ENCODE data around the gene ATP5ME.
A peak's percentile ranks its signal among the peaks of the same experiment; 100 is the strongest.

The ATP5ME gene

GRCh38 chr4:674172-675035 lies at the start of gene ATP5ME, which contains the start of gene MYL5:
TSS of gene ATP5ME (minus strand) at chr4:674276. CDS start at chr4:674247, 29 bp downstream.
TSS of gene MYL5 (plus strand) at chr4:674542. CDS start at chr4:678027, 3,485 bp downstream.
- H3K4me3 ChIP-seq (ENCODE audit: low read depth, low read length): peak within 1 kb of the TSS; percentile 81

GRCh38 chr4:722851-723360 lies 48.8 kb upstream of the ATP5ME start:
- no peak overlapping the region for H3K4me3 ChIP-seq (ENCODE audit: low read depth, low read length)

GRCh38 chr4:722169-722725 lies 48.2 kb upstream of the ATP5ME start:
- no peak overlapping the region for H3K4me3 ChIP-seq (ENCODE audit: low read depth, low read length)

- no peak overlapping the region for H3K4me3 ChIP-seq (ENCODE audit: low read depth, low read length)
Observed at GRCh38 chr4:721261-722168, 47.4 kb upstream of the ATP5ME start.

- no peak overlapping the region for H3K4me3 ChIP-seq (ENCODE audit: low read depth, low read length)
Observed at GRCh38 chr4:720111-720860, 46.2 kb upstream of the ATP5ME start.

GRCh38 chr4:718460-718859 lies 44.4 kb upstream of the ATP5ME start:
- H3K4me3 ChIP-seq (ENCODE audit: low read depth, low read length): no peak overlapping the region

GRCh38 chr4:717601-718320 lies 43.7 kb upstream of the ATP5ME start:
- no peak overlapping the region for H3K4me3 ChIP-seq (ENCODE audit: low read depth, low read length)

GRCh38 chr4:714087-714486 lies 40.0 kb upstream of the ATP5ME start:
- H3K4me3 ChIP-seq (ENCODE audit: low read depth, low read length): no peak overlapping the region

- no peak overlapping the region for H3K4me3 ChIP-seq (ENCODE audit: low read depth, low read length)
Observed at GRCh38 chr4:712916-713632, 39.0 kb upstream of the ATP5ME start.

GRCh38 chr4:712093-712492 lies 38.0 kb upstream of the ATP5ME start:
- no peak overlapping the region for H3K4me3 ChIP-seq (ENCODE audit: low read depth, low read length)

GRCh38 chr4:710916-711315 lies 36.8 kb upstream of the ATP5ME start:
- H3K4me3 ChIP-seq (ENCODE audit: low read depth, low read length): no peak overlapping the region

GRCh38 chr4:710116-710515 lies 36.0 kb upstream of the ATP5ME start:
- H3K4me3 ChIP-seq (ENCODE audit: low read depth, low read length): no peak overlapping the region

GRCh38 chr4:709348-709747 lies 35.3 kb upstream of the ATP5ME start:
- no peak overlapping the region for H3K4me3 ChIP-seq (ENCODE audit: low read depth, low read length)

GRCh38 chr4:708631-708933 lies 34.5 kb upstream of the ATP5ME start:
- H3K4me3 ChIP-seq (ENCODE audit: low read depth, low read length): no peak overlapping the region

- no peak overlapping the region for H3K4me3 ChIP-seq (ENCODE audit: low read depth, low read length)
Observed at GRCh38 chr4:707929-708630, 34.0 kb upstream of the ATP5ME start.

- H3K4me3 ChIP-seq (ENCODE audit: low read depth, low read length): no peak overlapping the region
Observed at GRCh38 chr4:706834-707598, 32.9 kb upstream of the ATP5ME start.

- peak overlapping the region; percentile 74 for H3K4me3 ChIP-seq (ENCODE audit: low read depth, low read length)
Observed at GRCh38 chr4:706083-706633, 32.1 kb upstream of the ATP5ME start.
